ENCODE results near the gene GPC4. TPM values are rescaled to one million over a fixed set of nuclear protein-coding genes. Genes with fewer than 3 reads are reported as not detected.

GPC4 gene
- polyA plus RNA-seq, 1 donor from 2014 or later = 1.2 TPM

- TF ChIP-seq EZH2 (IDR thresholded peaks at IDR 0.05; ENCODE audit: borderline replicate concordance, insufficient read depth, low read length, poor library complexity, severe bottlenecking) (no peak), SMC3 (conservative IDR thresholded peaks at IDR 0.05; ENCODE audit: poor library complexity) (no peak), MXI1 (conservative IDR thresholded peaks at IDR 0.05; ENCODE audit: poor library complexity, severe bottlenecking) (no peak), EP300 (conservative IDR thresholded peaks at IDR 0.05; ENCODE audit: poor library complexity, severe bottlenecking) (no peak), POLR2AphosphoS5 (IDR thresholded peaks at IDR 0.05) (no peak), RAD21 (conservative IDR thresholded peaks at IDR 0.05) (no peak), REST (IDR thresholded peaks at IDR 0.05; ENCODE audit: borderline replicate concordance) (no peak)
- H3K36me3 ChIP-seq (ENCODE audit: insufficient read depth, low read length) = no peaks in the 10 kb centered on the region
- H3K9ac ChIP-seq (ENCODE audit: low read length) = no peak overlapping the region
- H4K20me1 ChIP-seq (ENCODE audit: insufficient read depth) = no peaks in the 10 kb centered on the region
- no peak overlapping the region for H3K27ac ChIP-seq (ENCODE audit: low read length)
- no peak overlapping the region for H3K4me3 ChIP-seq (ENCODE audit: low read length)
- H3K9me3 ChIP-seq (ENCODE audit: low read length) = no peaks in the 10 kb centered on the region
- H2AFZ ChIP-seq (ENCODE audit: low read depth, low read length) = no peak overlapping the region
- H3K27me3 ChIP-seq (ENCODE audit: insufficient read depth, low read depth, low read length) = no peaks in the 10 kb centered on the region
- no peak overlapping the region for H3K4me2 ChIP-seq (ENCODE audit: low read length)
- H3K79me2 ChIP-seq (replicated peaks; ENCODE audit: insufficient read depth, low read length) = peaks cover 15% of the 10 kb centered on the region
- H3F3A ChIP-seq (ENCODE audit: insufficient read depth, low read length, poor library complexity, severe bottlenecking) = no peaks in the 10 kb centered on the region
- H3K9me2 ChIP-seq (ENCODE audit: insufficient read depth, low read length) = no peaks in the 10 kb centered on the region
These were observed 50.4 kb downstream of the GPC4 start for GRCh38 chrX:133364865-133365264.

- Histone ChIP-seq H3K36me3 (ENCODE audit: insufficient read depth, low read length) (no peaks in the 10 kb centered on the region), H3K9me3 (ENCODE audit: low read length) (no peaks in the 10 kb centered on the region), H3K9me2 (ENCODE audit: insufficient read depth, low read length) (no peaks in the 10 kb centered on the region), H4K20me1 (ENCODE audit: insufficient read depth) (no peaks in the 10 kb centered on the region), H3K27ac (ENCODE audit: low read length) (no peak overlapping the region), H3K4me2 (ENCODE audit: low read length) (no peak overlapping the region), H3K27me3 (ENCODE audit: insufficient read depth, low read depth, low read length) (no peaks in the 10 kb centered on the region), H3F3A (ENCODE audit: insufficient read depth, low read length, poor library complexity, severe bottlenecking) (no peaks in the 10 kb centered on the region), H3K9ac (ENCODE audit: low read length) (no peak overlapping the region), H2AFZ (ENCODE audit: low read depth, low read length) (no peak overlapping the region), H3K79me2 (replicated peaks; ENCODE audit: insufficient read depth, low read length) (peaks cover 19% of the 10 kb centered on the region), H3K4me3 (ENCODE audit: low read length) (no peak overlapping the region)
- TF ChIP-seq EP300 (conservative IDR thresholded peaks at IDR 0.05; ENCODE audit: poor library complexity, severe bottlenecking) (no peak), REST (IDR thresholded peaks at IDR 0.05; ENCODE audit: borderline replicate concordance) (no peak)
These were observed 51.1 kb downstream of the GPC4 start for GRCh38 chrX:133364196-133364595.
